Heart left ventricle (tissue), 16 donors: ENCODE data around the gene FAXDC2. TPM values are rescaled to one million over a fixed set of nuclear protein-coding genes. Genes with fewer than 3 reads are reported as not detected.
A peak's percentile ranks its signal among the peaks of the same experiment; 100 is the strongest.

ENCODE experiments used
- ATAC-seq, 4 donors: fragments of 200-7000 bp; cut with Tn5 transposase; one replicate each; pipeline ENCODE4 v1.9.1; 2020 to 2022; ENCODE audit warnings: moderate library complexity in 4 of 4, mild to moderate bottlenecking in 3 of 4, moderate number of reproducible peaks in 1 of 4
- DNase-seq, 5 donors: peaks; one replicate each; pipeline ENCODE4 v3.0.0-alpha.2; 2020
- H3K27ac ChIP-seq, 12 donors: fragments of 200-600 bp; sonication (generic) in 4 of 12; one replicate each; pipeline versions ENCODE4 v1.5.0 to v1.8.0; 2016 to 2022; ENCODE audit warnings: mild to moderate bottlenecking in 2 of 12
- H3K27me3 ChIP-seq, 9 donors: fragments of 200-600 bp; sonication (generic) in 2 of 9; one replicate each; pipeline versions ENCODE4 v1.5.1 to v1.8.0; 2016 to 2022; ENCODE audit warnings: mild to moderate bottlenecking in 3 of 9
- H3K36me3 ChIP-seq, 9 donors: fragments of 200-600 bp; sonication (generic) in 2 of 9; one replicate each; pipeline versions ENCODE4 v1.5.0 to v1.8.0; 2018 to 2022; ENCODE audit warnings: mild to moderate bottlenecking in 2 of 9
- H3K4me1 ChIP-seq, 12 donors: fragments of 200-600 bp; sonication (generic) in 4 of 12; one replicate each; pipeline versions ENCODE4 v1.5.0 to v1.8.0; 2016 to 2022; ENCODE audit warnings: mild to moderate bottlenecking in 3 of 12
- H3K4me3 ChIP-seq, 12 donors: fragments of 200-600 bp; sonication (generic) in 4 of 12; one replicate each; pipeline versions ENCODE4 v1.5.0 to v1.8.0; 2017 to 2022; ENCODE audit warnings: mild to moderate bottlenecking in 9 of 12, moderate library complexity in 4 of 12
- H3K9me3 ChIP-seq, 12 donors: fragments of 200-600 bp; sonication (generic) in 4 of 12; one replicate each; pipeline versions ENCODE4 v1.5.0 to v1.8.0; 2016 to 2022; ENCODE audit warnings: mild to moderate bottlenecking in 1 of 12
- POLR2A ChIP-seq, 2 donors: fragments of 450-650 bp; IDR thresholded peaks; one replicate each; pipeline ENCODE4 v1.6.1; 2017; ENCODE audit warnings: antibody characterized with exemption in 2 of 2, mild to moderate bottlenecking in 2 of 2, moderate library complexity in 2 of 2
- WGBS, 4 donors: extraction: QIAGEN DNeasy Blood & Tissue Kit in 2 of 4; methylation state at CpG; one replicate each; pipeline versions ENCODE4 v1.1.5 to v1.1.7; 2013 to 2018; 5-methylcytosine and 5-hydroxymethylcytosine counted together
- intact Hi-C, 10 donors: fragments of 100-400 bp; cut with DNase I; formaldehyde crosslinking; loops; one replicate each; pipeline versions ENCODE4 v1.11.1 to v1.14.2; 2022
- polyA plus RNA-seq, 2 donors: library from polyadenylated mRNA; stranded (reverse); fragments of 200-250 nt; gene quantifications; one replicate each; pipeline ENCODE4 v1.2.3, GENCODE V29; 2013
- total RNA-seq, 9 donors: library from RNA; depleted of rRNA in 2 of 9; stranded (reverse); fragments of >200 nt in 2 of 9; fragmentation: NEBNext Ultra II Directional in 3 of 9; extraction: Animal tissue kit (Norgen Biotek cat#: 25700) in 3 of 9; gene quantifications; one replicate each; pipeline versions ENCODE4 v1.1.0 to v1.2.4, GENCODE V29; 2016 to 2023
- TF ChIP-seq, protein P1 (sequence below), 12 donors: fragments of 200-600 bp; sonication (generic) in 4 of 12; IDR thresholded peaks; one replicate each; pipeline versions ENCODE4 v1.5.0 to v1.8.0; 2018 to 2022; ENCODE audit warnings: antibody characterized with exemption in 12 of 12, mild to moderate bottlenecking in 5 of 12
- donor health status: ischemic (EF 13 %, LVEDD 7.1; RV severe dilation, severe dysfunction).
- donor health status: healthy with polysubstance abuse.
- donor health status: DM: no; HTN: yes; CAD: no.
- donor health status: DM: no; HTN: no; CAD: no.
- donor health status: ischemic (EF 25% LVEDD 6.9; RV normal size, moderate dysfunction).
- donor health status: ischemic (EF 25% LVEDD 5.7; RV mildly dilated, moderate dysfunction).
- donor health status: healthy.
- donor health status: DM: yes; HTN: yes; CAD: no.
- donor health status: ischemic (EF 35%, LVEDD 5.7; RV mildly dilated, moderate dysfunction).
- donor health status: nonischemic (EF 11% LVEDD 7.7; RV severe dilation, severe dysfunction).
- donor health status: DM: yes; HTN: yes; CAD: no.
- donor health status: PGD.
- donor health status: ischemic (EF 29% LVEDD 5.4; RV normal size, mild dysfunction).
- donor health status: nonischemic (EF 23%, LVEDD 6.1; RV moderate dilation, normal function).

FAXDC2 gene
- total and polyA plus RNA-seq, 11 donors: 5.3 to 39.5 (median 21.9) TPM

DNA sequence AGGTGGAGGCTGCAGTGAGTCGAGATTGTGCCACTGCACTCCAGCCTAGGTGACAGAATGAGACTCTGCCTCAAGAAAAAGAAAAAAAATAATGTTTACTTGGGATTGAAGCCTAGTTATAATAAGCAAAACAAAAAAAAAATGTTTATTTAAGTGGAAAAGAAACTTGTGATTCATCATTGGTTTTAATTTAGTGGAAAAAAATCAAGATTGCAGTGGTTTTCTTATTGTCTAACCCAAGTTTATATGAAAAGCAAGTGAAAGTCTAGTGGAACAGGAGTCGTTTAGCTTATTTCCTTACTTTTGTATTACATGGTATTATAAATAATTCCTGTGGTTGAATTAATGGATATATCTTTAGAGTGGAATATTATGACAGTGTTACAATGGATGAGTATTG, 16.4 kb upstream of the FAXDC2 start:
- intact Hi-C loops: no loop called here
- Histone ChIP-seq H3K9me3 (no peaks in the 10 kb centered on the region), H3K27me3 (no peaks in the 10 kb centered on the region), H3K4me1 (peaks cover 0 to 20% (median 2%) of the 10 kb centered on the region in 12 donors), H3K4me3 (no peak overlapping the region), H3K36me3 (peaks cover 0 to 89% (median 66%) of the 10 kb centered on the region in 9 donors), H3K27ac (no peak overlapping the region)
- TF ChIP-seq, protein P1, sequence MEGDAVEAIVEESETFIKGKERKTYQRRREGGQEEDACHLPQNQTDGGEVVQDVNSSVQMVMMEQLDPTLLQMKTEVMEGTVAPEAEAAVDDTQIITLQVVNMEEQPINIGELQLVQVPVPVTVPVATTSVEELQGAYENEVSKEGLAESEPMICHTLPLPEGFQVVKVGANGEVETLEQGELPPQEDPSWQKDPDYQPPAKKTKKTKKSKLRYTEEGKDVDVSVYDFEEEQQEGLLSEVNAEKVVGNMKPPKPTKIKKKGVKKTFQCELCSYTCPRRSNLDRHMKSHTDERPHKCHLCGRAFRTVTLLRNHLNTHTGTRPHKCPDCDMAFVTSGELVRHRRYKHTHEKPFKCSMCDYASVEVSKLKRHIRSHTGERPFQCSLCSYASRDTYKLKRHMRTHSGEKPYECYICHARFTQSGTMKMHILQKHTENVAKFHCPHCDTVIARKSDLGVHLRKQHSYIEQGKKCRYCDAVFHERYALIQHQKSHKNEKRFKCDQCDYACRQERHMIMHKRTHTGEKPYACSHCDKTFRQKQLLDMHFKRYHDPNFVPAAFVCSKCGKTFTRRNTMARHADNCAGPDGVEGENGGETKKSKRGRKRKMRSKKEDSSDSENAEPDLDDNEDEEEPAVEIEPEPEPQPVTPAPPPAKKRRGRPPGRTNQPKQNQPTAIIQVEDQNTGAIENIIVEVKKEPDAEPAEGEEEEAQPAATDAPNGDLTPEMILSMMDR (IDR thresholded peaks at IDR 0.05): no peak
- no peak for TF ChIP-seq POLR2A (IDR thresholded peaks at IDR 0.05)
- ATAC-seq: no peak
- DNase-seq: no peak
- 85 to 89% (median 86%) methylated on average over 2 of the region's 2 CpGs for WGBS, 4 donors

DNA sequence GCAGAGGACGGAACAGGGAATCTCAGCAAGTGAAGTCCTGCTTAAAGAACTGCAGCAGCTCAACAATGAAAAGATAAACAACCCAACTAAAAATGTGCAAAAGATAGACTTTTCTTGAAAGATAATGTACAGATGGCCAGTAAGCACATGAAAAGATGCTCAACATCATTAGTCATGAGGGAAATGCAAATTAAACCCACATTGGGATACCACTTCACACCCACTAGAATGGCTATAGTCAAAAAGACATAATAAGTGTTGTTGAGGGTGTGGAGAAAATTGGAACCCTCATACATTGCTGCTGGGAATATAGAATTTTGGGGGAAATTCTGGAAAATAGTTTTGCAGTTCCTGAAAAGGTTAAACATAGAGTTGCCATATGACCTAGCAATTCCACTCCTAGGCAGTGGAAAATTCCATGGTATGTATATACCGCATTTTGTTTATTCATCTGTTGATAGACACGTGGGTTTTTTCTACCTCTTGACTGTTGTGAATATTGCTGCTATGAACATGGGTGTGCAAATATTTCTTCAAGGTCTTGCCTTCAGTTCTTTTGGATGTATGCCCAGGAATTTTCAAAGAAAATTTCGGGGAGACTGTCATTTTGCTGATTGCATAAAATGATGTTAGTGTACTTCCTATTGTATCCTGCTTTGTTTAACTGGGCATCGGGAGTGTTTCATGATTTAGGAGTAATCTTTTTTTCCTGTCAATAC, 15.2 kb upstream of the FAXDC2 start:
- Histone ChIP-seq H3K27ac (no peak overlapping the region), H3K27me3 (no peaks in the 10 kb centered on the region), H3K36me3 (peaks cover 0 to 85% (median 54%) of the 10 kb centered on the region in 9 donors), H3K4me1 (peaks cover under 1 to 32% (median 13%) of the 10 kb centered on the region in 12 donors), H3K4me3 (no peak overlapping the region), H3K9me3 (no peaks in the 10 kb centered on the region)
- TF ChIP-seq, protein P1 (IDR thresholded peaks at IDR 0.05): no peak
- no peak for TF ChIP-seq POLR2A (IDR thresholded peaks at IDR 0.05)
- DNase-seq (no peak), ATAC-seq (no peak)
- 63 to 73% (median 68%) methylated on average over 5 of the region's 5 CpGs for WGBS, 4 donors
- intact Hi-C loops: no loop called here

DNA sequence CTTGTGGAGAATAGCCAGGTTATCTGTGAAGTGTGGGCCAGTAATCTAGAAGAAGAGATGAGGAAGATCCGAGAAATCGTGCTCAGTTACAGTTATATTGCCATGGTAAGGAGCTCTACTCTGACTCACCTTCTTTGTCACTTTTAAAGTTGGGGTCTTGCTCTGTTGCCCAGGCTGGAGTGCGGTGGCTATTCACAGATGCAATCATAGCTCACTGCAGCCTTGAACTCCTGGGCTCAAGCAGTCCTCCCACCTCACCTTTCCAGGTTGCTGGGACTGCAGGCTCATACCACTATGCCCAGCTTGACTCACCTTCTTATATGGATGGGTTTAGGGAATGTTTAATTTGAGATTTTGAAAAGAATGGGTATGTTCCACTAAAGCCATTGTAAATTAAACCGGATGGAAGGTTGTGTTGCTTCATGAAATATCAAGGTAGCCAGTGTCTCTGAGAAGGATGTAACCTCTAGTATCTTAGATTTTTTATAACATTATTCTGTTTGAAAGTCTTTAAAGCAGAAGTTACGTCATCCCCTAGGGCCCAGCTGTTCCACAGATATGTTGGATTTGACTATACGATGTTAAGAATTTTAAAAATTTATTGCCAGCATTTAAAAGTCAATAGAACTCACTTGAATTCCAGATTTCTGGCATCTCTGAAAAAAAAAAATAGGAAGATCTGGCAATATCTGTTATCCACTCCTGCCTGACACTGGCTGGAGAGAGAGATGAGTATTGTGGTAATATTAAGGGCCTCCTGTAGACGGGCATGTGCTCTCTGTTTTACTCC, 13.1 kb upstream of the FAXDC2 start:
- H3K4me3 ChIP-seq: no peak overlapping the region
- no peak for TF ChIP-seq POLR2A (IDR thresholded peaks at IDR 0.05)
- TF ChIP-seq, protein P1 (IDR thresholded peaks at IDR 0.05): no peak
- no peak for ATAC-seq
- intact Hi-C loops: no loop called here
- 88 to 94% (median 91%) methylated on average over 7 of the region's 7 CpGs for WGBS, 4 donors
- H3K4me1 ChIP-seq: peaks cover 3 to 41% (median 28%) of the 10 kb centered on the region in 12 donors
- no peaks in the 10 kb centered on the region for H3K9me3 ChIP-seq
- peaks cover 0 to 69% (median 41%) of the 10 kb centered on the region in 9 donors for H3K36me3 ChIP-seq
- DNase-seq: no peak
- no peak overlapping the region for H3K27ac ChIP-seq
- no peaks in the 10 kb centered on the region for H3K27me3 ChIP-seq

DNA sequence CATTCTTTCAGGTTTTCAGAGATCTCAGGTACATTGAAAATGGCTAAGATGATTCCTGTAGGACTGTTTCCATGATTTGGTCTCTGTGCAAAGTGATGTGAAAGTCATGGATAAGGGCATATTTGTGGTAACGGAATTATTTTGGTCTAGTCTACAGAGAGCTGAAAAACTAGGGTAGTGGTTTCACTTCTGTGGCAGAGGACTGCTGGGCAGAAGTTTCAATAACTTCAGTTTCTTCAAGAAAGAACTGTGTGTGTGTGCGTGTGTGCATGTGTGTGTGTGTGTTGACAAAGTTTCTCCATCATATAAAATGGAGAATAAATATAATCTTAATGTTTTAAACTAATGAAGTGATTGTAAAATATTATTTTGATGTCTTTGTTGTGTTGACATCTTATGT, 12.4 kb upstream of the FAXDC2 start:
- ATAC-seq: no peak
- peaks cover 3 to 40% (median 28%) of the 10 kb centered on the region in 12 donors for H3K4me1 ChIP-seq
- no peak for TF ChIP-seq POLR2A (IDR thresholded peaks at IDR 0.05)
- TF ChIP-seq, protein P1 (IDR thresholded peaks at IDR 0.05): no peak
- H3K36me3 ChIP-seq: peaks cover 0 to 62% (median 41%) of the 10 kb centered on the region in 9 donors
- intact Hi-C loops: no loop called here
- H3K27me3 ChIP-seq: no peaks in the 10 kb centered on the region
- peak overlapping the region in 1 of 12 donors; percentile 30 for H3K27ac ChIP-seq
- no peaks in the 10 kb centered on the region for H3K9me3 ChIP-seq
- 75 to 90% (median 83%) methylated on average over 2 of the region's 2 CpGs for WGBS, 4 donors
- DNase-seq: no peak
- no peak overlapping the region for H3K4me3 ChIP-seq
